ENCODE measurements around the gene YWHAG.

GRCh38 chr7:76330261-76330660, 28.5 kb downstream of the YWHAG start:
- TF ChIP-seq FOXA1 (IDR thresholded peaks at IDR 0.05) (no peak), YY1 (IDR thresholded peaks at IDR 0.05) (no peak), ATF3 (IDR thresholded peaks at IDR 0.05) (no peak), RXRA (IDR thresholded peaks at IDR 0.05) (peak; percentile 41 to 58), GABPA (IDR thresholded peaks at IDR 0.05 in 1 of 2, conservative IDR thresholded peaks at IDR 0.05 in 1 of 2) (no peak), MAX (IDR thresholded peaks at IDR 0.05) (no peak)
- TF ChIP-seq, protein P1, sequence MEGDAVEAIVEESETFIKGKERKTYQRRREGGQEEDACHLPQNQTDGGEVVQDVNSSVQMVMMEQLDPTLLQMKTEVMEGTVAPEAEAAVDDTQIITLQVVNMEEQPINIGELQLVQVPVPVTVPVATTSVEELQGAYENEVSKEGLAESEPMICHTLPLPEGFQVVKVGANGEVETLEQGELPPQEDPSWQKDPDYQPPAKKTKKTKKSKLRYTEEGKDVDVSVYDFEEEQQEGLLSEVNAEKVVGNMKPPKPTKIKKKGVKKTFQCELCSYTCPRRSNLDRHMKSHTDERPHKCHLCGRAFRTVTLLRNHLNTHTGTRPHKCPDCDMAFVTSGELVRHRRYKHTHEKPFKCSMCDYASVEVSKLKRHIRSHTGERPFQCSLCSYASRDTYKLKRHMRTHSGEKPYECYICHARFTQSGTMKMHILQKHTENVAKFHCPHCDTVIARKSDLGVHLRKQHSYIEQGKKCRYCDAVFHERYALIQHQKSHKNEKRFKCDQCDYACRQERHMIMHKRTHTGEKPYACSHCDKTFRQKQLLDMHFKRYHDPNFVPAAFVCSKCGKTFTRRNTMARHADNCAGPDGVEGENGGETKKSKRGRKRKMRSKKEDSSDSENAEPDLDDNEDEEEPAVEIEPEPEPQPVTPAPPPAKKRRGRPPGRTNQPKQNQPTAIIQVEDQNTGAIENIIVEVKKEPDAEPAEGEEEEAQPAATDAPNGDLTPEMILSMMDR (IDR thresholded peaks at IDR 0.05; ENCODE audit: low read depth, low read length, missing input control) = no peak
